Measurements from ENCODE around the gene KCTD5.
"Not testable (repeated sequence)": the region's sequence is repeated elsewhere in the genome, so short reads cannot be mapped to it uniquely, and the experiment has no call there.

Gene KCTD5

GRCh38 chr16:2696601-2697250 is 14.4 kb downstream of the KCTD5 start:
- DNase-seq (ENCODE audit: low read depth in 2 of 2, low spot score in 1 of 2): not testable (repeated sequence)

GRCh38 chr16:2697401-2697948 is 15.2 kb downstream of the KCTD5 start:
- no peak for DNase-seq (ENCODE audit: low read depth in 2 of 2, low spot score in 1 of 2)

GRCh38 chr16:2698103-2698870 is 16.0 kb downstream of the KCTD5 start:
- no peak for DNase-seq (ENCODE audit: low read depth in 2 of 2, low spot score in 1 of 2)

- DNase-seq (ENCODE audit: low read depth in 2 of 2, low spot score in 1 of 2): no peak
Measured at GRCh38 chr16:2698965-2699750, 16.8 kb downstream of the KCTD5 start.

GRCh38 chr16:2699791-2700600 is 17.7 kb downstream of the KCTD5 start:
- DNase-seq (ENCODE audit: low read depth in 2 of 2, low spot score in 1 of 2): no peak

- DNase-seq (ENCODE audit: low read depth in 2 of 2, low spot score in 1 of 2): no peak
Measured at GRCh38 chr16:2700786-2701185, 18.5 kb downstream of the KCTD5 start.

- DNase-seq (ENCODE audit: low read depth in 2 of 2, low spot score in 1 of 2): no peak
Measured at GRCh38 chr16:2701272-2701671, 18.9 kb downstream of the KCTD5 start.

GRCh38 chr16:2701713-2702437 is 19.6 kb downstream of the KCTD5 start:
- no peak for DNase-seq (ENCODE audit: low read depth in 2 of 2, low spot score in 1 of 2)

GRCh38 chr16:2702438-2702825 is 20.1 kb downstream of the KCTD5 start:
- no peak for DNase-seq (ENCODE audit: low read depth in 2 of 2, low spot score in 1 of 2)

GRCh38 chr16:2702871-2703745 is 20.8 kb downstream of the KCTD5 start:
- DNase-seq (ENCODE audit: low read depth in 2 of 2, low spot score in 1 of 2): no peak

GRCh38 chr16:2704166-2704982 is 22.1 kb downstream of the KCTD5 start:
- DNase-seq (ENCODE audit: low read depth in 2 of 2, low spot score in 1 of 2): no peak

- no peak for DNase-seq (ENCODE audit: low read depth in 2 of 2, low spot score in 1 of 2)
Measured at GRCh38 chr16:2704983-2705275, 22.6 kb downstream of the KCTD5 start.

GRCh38 chr16:2705351-2705750 is 23.0 kb downstream of the KCTD5 start:
- DNase-seq (ENCODE audit: low read depth in 2 of 2, low spot score in 1 of 2): no peak

- no peak for DNase-seq (ENCODE audit: low read depth in 2 of 2, low spot score in 1 of 2)
Measured at GRCh38 chr16:2706085-2706484, 23.8 kb downstream of the KCTD5 start.

- no peak for DNase-seq (ENCODE audit: low read depth in 2 of 2, low spot score in 1 of 2)
Measured at GRCh38 chr16:2706611-2707311, 24.4 kb downstream of the KCTD5 start.

- DNase-seq (ENCODE audit: low read depth in 2 of 2, low spot score in 1 of 2): no peak
Measured at GRCh38 chr16:2707368-2708289, 25.3 kb downstream of the KCTD5 start.

- DNase-seq (ENCODE audit: low read depth in 2 of 2, low spot score in 1 of 2): no peak
Measured at GRCh38 chr16:2708290-2708639, 25.9 kb downstream of the KCTD5 start.

All from stimulated activated CD8-positive, alpha-beta memory T cell treated with anti-CD3 and anti-CD28 coated beads, Interleukin-4, amount 100 ng/mL, for 4 hours (primary cell).